Measurements from ENCODE around the gene TXNL4A. TPM values are rescaled to one million over a fixed set of nuclear protein-coding genes. Genes with fewer than 3 reads are reported as not detected.

Gene TXNL4A
- total RNA-seq, 3 donors from 2014 or later, result 64.1 to 83.4 (median 76.7) TPM

DNA sequence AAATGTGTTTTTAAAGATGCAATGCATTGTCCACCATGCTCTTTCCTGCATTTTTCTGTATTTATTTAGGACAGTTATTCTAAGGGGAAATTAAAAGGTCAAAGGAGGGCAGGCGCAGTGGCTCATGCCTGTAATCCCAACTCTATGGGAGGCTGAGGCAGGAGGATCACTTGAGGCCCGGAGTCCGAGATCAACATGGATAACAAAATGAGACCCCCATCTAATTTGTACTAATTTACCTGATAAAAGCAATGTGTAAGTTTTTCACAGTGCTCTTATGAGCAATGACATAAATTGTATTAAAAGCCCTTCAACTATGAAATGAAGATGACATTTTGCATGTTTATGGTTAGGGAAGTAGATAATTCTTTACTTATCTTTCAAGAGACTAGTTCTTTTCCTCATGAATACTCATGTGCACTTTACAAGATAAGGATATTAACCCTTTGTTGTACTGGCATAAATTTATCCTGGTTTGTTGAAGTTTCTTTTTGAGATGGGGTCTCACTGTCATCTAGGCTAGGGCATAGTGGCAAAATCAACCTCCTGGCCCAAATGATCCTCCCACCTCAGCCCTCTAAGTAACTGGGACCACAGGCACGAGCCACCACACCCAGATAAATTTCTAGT is 14.2 kb downstream of the TXNL4A start:
- DNase-seq, result no peak
- peaks cover 4% of the 10 kb centered on the region for H3K36me3 ChIP-seq (ENCODE audit: low read depth)
- intact Hi-C loops (cut with DNase I, micrococcal nuclease), result no loop called here
- no peaks in the 10 kb centered on the region for H3K9me3 ChIP-seq
- H3K4me1 ChIP-seq (ENCODE audit: low read depth), result peaks cover 6% of the 10 kb centered on the region
- ATAC-seq, result no peak
- TF ChIP-seq, protein P1, sequence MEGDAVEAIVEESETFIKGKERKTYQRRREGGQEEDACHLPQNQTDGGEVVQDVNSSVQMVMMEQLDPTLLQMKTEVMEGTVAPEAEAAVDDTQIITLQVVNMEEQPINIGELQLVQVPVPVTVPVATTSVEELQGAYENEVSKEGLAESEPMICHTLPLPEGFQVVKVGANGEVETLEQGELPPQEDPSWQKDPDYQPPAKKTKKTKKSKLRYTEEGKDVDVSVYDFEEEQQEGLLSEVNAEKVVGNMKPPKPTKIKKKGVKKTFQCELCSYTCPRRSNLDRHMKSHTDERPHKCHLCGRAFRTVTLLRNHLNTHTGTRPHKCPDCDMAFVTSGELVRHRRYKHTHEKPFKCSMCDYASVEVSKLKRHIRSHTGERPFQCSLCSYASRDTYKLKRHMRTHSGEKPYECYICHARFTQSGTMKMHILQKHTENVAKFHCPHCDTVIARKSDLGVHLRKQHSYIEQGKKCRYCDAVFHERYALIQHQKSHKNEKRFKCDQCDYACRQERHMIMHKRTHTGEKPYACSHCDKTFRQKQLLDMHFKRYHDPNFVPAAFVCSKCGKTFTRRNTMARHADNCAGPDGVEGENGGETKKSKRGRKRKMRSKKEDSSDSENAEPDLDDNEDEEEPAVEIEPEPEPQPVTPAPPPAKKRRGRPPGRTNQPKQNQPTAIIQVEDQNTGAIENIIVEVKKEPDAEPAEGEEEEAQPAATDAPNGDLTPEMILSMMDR (IDR thresholded peaks at IDR 0.05), result no peak
- H3K4me3 ChIP-seq, result no peak overlapping the region

DNA sequence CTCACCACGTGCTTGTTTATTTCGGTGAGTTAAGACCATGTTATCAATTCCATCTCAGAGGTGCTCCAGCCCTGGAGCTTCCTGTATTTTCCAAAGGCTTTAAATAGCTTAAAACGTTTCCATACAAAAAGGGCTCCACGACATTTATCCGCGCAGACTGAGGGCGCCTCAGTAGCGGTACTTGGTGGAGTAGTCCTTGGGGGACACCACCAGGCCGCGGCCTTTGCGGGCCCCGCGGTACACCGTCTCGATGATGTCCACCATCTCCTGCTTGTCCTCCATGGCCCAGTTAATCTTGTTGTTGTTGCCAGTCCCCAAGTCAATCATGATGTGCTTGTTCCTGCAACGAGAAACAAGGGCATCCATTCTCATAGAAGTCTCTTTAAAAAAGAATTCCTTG is 14.8 kb downstream of the TXNL4A start:
- TF ChIP-seq, protein P1 (IDR thresholded peaks at IDR 0.05), result no peak
- peaks cover 4% of the 10 kb centered on the region for H3K36me3 ChIP-seq (ENCODE audit: low read depth)

DNA sequence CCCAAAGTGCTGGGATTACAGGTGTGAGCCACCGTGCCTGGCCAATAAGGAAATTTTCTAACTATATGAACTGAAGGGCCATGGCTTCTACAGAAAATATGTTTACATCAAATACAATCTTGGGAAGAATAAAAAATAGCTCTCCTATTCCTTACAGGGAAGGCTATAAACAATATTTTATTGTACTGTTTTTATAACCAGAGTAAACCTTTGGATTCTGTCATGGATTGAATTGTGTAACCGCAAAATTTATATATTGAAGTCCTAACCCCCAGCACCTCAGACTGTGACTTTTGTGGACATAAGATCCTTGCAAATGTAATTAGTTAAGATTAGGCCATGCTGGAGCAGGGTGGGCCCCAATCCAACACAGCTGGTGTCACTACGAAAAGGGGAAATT is 15.6 kb downstream of the TXNL4A start:
- intact Hi-C loops (cut with DNase I, micrococcal nuclease), result no loop called here
- DNase-seq (peak in 1 of 3 donors; percentile 44), ATAC-seq (peak; percentile 83)
- no peak overlapping the region for H3K4me3 ChIP-seq
- TF ChIP-seq, protein P1 (IDR thresholded peaks at IDR 0.05), result no peak
- H3K36me3 ChIP-seq (ENCODE audit: low read depth), result peaks cover 4% of the 10 kb centered on the region
- H3K4me1 ChIP-seq (ENCODE audit: low read depth), result peaks cover 11% of the 10 kb centered on the region
- H3K9me3 ChIP-seq, result no peaks in the 10 kb centered on the region

More for the DNA sequence above, 14.8 kb downstream of the TXNL4A start:
- Histone ChIP-seq H3K9me3 (no peaks in the 10 kb centered on the region), H3K4me3 (no peak overlapping the region), H3K4me1 (ENCODE audit: low read depth) (peaks cover 6% of the 10 kb centered on the region)
- ATAC-seq (no peak), DNase-seq (no peak)
- intact Hi-C loops (cut with DNase I, micrococcal nuclease), result no loop called here

DNA sequence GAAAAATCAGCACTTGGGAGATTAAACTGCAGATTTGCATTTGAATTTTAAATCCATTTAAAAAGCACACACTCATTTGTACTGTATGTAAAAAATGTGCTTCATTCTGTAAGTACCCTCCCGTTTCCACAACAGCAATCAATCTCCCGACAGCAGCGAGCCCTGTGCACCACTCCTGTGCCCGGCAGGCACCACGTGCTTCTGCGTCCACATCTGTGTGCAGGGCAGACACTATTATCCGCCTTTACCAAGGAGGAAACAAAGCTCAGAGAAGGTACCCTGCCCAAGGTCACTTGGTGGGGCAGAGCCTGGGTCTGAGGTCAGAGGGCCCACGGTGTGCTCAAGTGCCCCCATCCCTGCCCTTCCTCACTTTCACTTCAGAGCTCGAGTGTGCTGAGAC is 16.4 kb downstream of the TXNL4A start:
- TF ChIP-seq, protein P1 (IDR thresholded peaks at IDR 0.05), result no peak
- Histone ChIP-seq H3K4me1 (ENCODE audit: low read depth) (peaks cover 11% of the 10 kb centered on the region), H3K9me3 (no peaks in the 10 kb centered on the region), H3K4me3 (no peak overlapping the region), H3K36me3 (ENCODE audit: low read depth) (peaks cover 4% of the 10 kb centered on the region)
- DNase-seq (no peak), ATAC-seq (no peak)
- intact Hi-C loops (cut with DNase I, micrococcal nuclease), result no loop called here

DNA sequence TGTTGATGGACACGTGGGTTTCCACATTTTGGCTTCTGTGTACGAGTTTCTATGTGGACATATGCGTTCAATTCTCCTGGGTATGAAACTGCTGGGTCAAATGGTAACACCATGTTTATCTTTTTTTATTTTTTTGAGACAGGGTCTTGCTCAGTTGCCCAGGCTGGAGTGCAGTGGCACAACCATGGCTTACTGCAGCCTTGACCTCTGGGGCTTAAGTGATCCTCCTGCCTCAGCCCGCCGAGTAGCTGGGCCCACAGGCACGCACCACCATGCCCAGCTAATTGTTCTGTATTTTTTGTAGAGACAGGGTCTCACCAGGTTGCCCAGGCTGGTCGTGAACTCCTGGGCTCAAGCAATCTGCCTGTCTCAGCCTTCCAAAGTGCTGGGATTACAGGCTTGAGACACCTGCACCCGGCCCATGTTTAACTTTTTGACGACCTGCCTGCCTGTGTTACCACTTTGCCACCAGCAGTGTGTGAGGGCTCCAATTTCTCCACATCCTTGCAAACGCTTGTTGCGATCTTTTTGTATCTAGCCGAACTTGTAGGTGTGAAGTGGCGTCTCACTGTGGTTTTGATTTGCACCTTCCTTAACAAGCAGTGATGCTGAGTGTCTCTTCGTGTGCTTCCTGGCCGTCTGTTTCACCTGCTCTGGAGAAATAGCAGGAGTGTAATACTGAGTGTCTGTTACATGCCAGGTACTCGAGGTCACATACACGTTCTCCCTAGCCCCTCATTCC is 17.0 kb downstream of the TXNL4A start:
- ATAC-seq, result no peak
- TF ChIP-seq, protein P1 (IDR thresholded peaks at IDR 0.05), result no peak

More for the DNA sequence above, 17.0 kb downstream of the TXNL4A start:
- H3K36me3 ChIP-seq (ENCODE audit: low read depth), result peaks cover 4% of the 10 kb centered on the region
- peaks cover 12% of the 10 kb centered on the region for H3K4me1 ChIP-seq (ENCODE audit: low read depth)
- DNase-seq, result no peak
- H3K9me3 ChIP-seq, result no peaks in the 10 kb centered on the region
- intact Hi-C loops (cut with DNase I, micrococcal nuclease), result no loop called here
- no peak overlapping the region for H3K4me3 ChIP-seq
